IMR-90 (cell line): ENCODE measurements around the gene KCTD19. TPM values are rescaled to one million over a fixed set of nuclear protein-coding genes. Genes with fewer than 3 reads are reported as not detected.

Experiments used
- ATAC-seq: fragments of 200-7000 bp; cut with Tn5 transposase; 2 replicates; pipeline ENCODE4 v1.9.1; 2020; ENCODE audit warnings: low read depth, mild to moderate bottlenecking, moderate library complexity
- BruUV-seq: library from RNA; stranded (reverse); fragments of 400-500 nt; replicated peaks from 2 replicates; lab custom pipeline; 2021; lab: Mats Ljungman, UMichigan
- CTCF ChIA-PET: fragments of 300-600 bp; formaldehyde crosslinking; extraction: SDS; loops from one replicate; lab custom pipeline; 2021; ENCODE audit warnings: antibody characterized with exemption; lab: Yijun Ruan, JAX
- POLR2A ChIA-PET: fragments of 300-600 bp; sonication (Branson Sonifier 250); formaldehyde crosslinking; loops from one replicate; lab custom pipeline; 2022; ENCODE audit warnings: antibody characterized with exemption; ENCODE audit not compliant: unreplicated experiment; lab: Charles Lee
- DNase-seq: peaks from one replicate; pipeline ENCODE4 v3.0.0; 2013
- H2AFZ ChIP-seq: replicated peaks from 2 replicates; pipeline ENCODE3; 2013; ENCODE audit warnings: low read length, mild to moderate bottlenecking; ENCODE audit not compliant: poor library complexity
- H2AK5ac ChIP-seq: 2 replicates; pipeline ENCODE4 v1.6.1; 2013; ENCODE audit warnings: low read depth, low read length, inconsistent platforms
- H2AK9ac ChIP-seq: replicated peaks from 2 replicates; pipeline ENCODE3; 2013; ENCODE audit warnings: mild to moderate bottlenecking, low read depth, low read length, moderate library complexity; ENCODE audit not compliant: poor library complexity
- H2BK120ac ChIP-seq: 2 replicates; pipeline ENCODE4 v1.6.1; 2013; ENCODE audit warnings: low read depth, low read length, inconsistent platforms
- H2BK15ac ChIP-seq: 3 replicates; pipeline ENCODE4 v1.6.1; 2013; ENCODE audit warnings: low read depth, low read length, inconsistent platforms
- H2BK20ac ChIP-seq: 2 replicates; pipeline ENCODE4 v1.6.1; 2013; ENCODE audit warnings: low read depth, mild to moderate bottlenecking, inconsistent platforms, low read length, moderate library complexity
- H2BK5ac ChIP-seq: 2 replicates; pipeline ENCODE4 v1.6.1; 2013; ENCODE audit warnings: mild to moderate bottlenecking, low read depth, low read length, inconsistent platforms; ENCODE audit not compliant: poor library complexity, severe bottlenecking
- H3K14ac ChIP-seq: replicated peaks from 2 replicates; pipeline ENCODE4 v1.6.1; 2013; ENCODE audit warnings: low read depth, low read length, inconsistent platforms
- H3K18ac ChIP-seq: 2 replicates; pipeline ENCODE4 v1.6.1; 2013; ENCODE audit warnings: low read depth, low read length, control low read depth
- H3K23ac ChIP-seq: 2 replicates; pipeline ENCODE4 v1.6.1; 2013; ENCODE audit warnings: low read depth, low read length, inconsistent platforms
- H3K27ac ChIP-seq: 2 replicates; pipeline ENCODE4 v1.5.1; 2013; ENCODE audit warnings: mild to moderate bottlenecking, control low read depth, low read length; ENCODE audit not compliant: insufficient read depth
- H3K27me3 ChIP-seq: 2 replicates; pipeline ENCODE4 v1.6.1; 2013; ENCODE audit warnings: low read length; ENCODE audit not compliant: control insufficient read depth, insufficient read depth
- H3K36me3 ChIP-seq: 2 replicates; pipeline ENCODE4 v1.6.1; 2013; ENCODE audit warnings: low read length, mixed read lengths; ENCODE audit not compliant: control insufficient read depth, insufficient read depth
- H3K4ac ChIP-seq: 2 replicates; pipeline ENCODE4 v1.6.1; 2013; ENCODE audit warnings: low read depth, low read length, inconsistent platforms
- H3K4me1 ChIP-seq: 2 replicates; pipeline ENCODE4 v1.6.1; 2013; ENCODE audit warnings: low read length, mixed read lengths; ENCODE audit not compliant: control insufficient read depth, insufficient read depth
- H3K4me2 ChIP-seq: 2 replicates; pipeline ENCODE4 v1.6.1; 2013; ENCODE audit warnings: low read depth, mild to moderate bottlenecking, control low read depth, low read length, moderate library complexity
- H3K4me3 ChIP-seq: 2 replicates; pipeline ENCODE4 v1.5.1; 2013; ENCODE audit warnings: low read depth, mild to moderate bottlenecking, control low read depth, low read length, moderate library complexity; ENCODE audit not compliant: insufficient read depth
- H3K56ac ChIP-seq: 2 replicates; pipeline ENCODE4 v1.6.1; 2013; ENCODE audit warnings: low read length, inconsistent platforms; ENCODE audit not compliant: insufficient read depth; ENCODE audit errors: extremely low read depth
- H3K79me1 ChIP-seq, 2 experiments: 2 replicates each; pipeline ENCODE4 v1.6.1; 2013; ENCODE audit warnings: low read length in 2 of 2, inconsistent platforms in 1 of 2, low read depth in 1 of 2
- H3K9ac ChIP-seq: 2 replicates; pipeline ENCODE4 v1.6.1; 2013; ENCODE audit warnings: low read depth, low read length, control low read depth
- H3K9me1 ChIP-seq: 2 replicates; pipeline ENCODE4 v1.6.1; 2013; ENCODE audit warnings: low read length, inconsistent platforms; ENCODE audit not compliant: insufficient read depth
- H3K9me3 ChIP-seq: 2 replicates; pipeline ENCODE4 v1.6.1; 2013; ENCODE audit warnings: low read length; ENCODE audit not compliant: control insufficient read depth, insufficient read depth
- H4K20me1 ChIP-seq: 2 replicates; pipeline ENCODE4 v1.6.1; 2013; ENCODE audit warnings: low read length, inconsistent platforms; ENCODE audit not compliant: insufficient read depth
- H4K5ac ChIP-seq: 2 replicates; pipeline ENCODE4 v1.6.1; 2013; ENCODE audit warnings: mild to moderate bottlenecking, low read depth, low read length, control low read depth
- H4K8ac ChIP-seq, 2 experiments: 2 replicates each; pipeline ENCODE4 v1.6.1; 2013; ENCODE audit warnings: low read depth in 2 of 2, low read length in 2 of 2, control low read depth in 1 of 2, inconsistent platforms in 1 of 2
- H4K91ac ChIP-seq: 2 replicates; pipeline ENCODE4 v1.6.1; 2013; ENCODE audit warnings: low read depth, low read length, inconsistent platforms; ENCODE audit not compliant: insufficient read depth
- BHLHE40 ChIP-seq: fragments of 150-350 bp; IDR thresholded peaks from 2 replicates; pipeline ENCODE4 v1.6.1; 2016; ENCODE audit warnings: mild to moderate bottlenecking, low read depth, low read length
- CEBPB ChIP-seq: IDR thresholded peaks from 2 replicates; pipeline ENCODE4 v1.6.1; 2012; ENCODE audit warnings: low read depth, low read length, improper control_type of control experiment
- ELK1 ChIP-seq: fragments of 150-350 bp; IDR thresholded peaks from 2 replicates; pipeline ENCODE4 v1.6.1; 2016; ENCODE audit warnings: low read depth, mild to moderate bottlenecking, low read length, moderate library complexity, borderline replicate concordance
- FOS ChIP-seq: fragments of 150-350 bp; IDR thresholded peaks from 2 replicates; pipeline ENCODE4 v1.6.1; 2016; ENCODE audit warnings: low read depth, low read length
- MAFK ChIP-seq: IDR thresholded peaks from 2 replicates; pipeline ENCODE4 v1.6.1; 2012; ENCODE audit warnings: low read depth, low read length, improper control_type of control experiment
- MAZ ChIP-seq: IDR thresholded peaks from 2 replicates; pipeline ENCODE4 v1.6.1; 2012; ENCODE audit warnings: low read depth, mild to moderate bottlenecking, low read length, improper control_type of control experiment, moderate library complexity, borderline replicate concordance
- MXI1 ChIP-seq: IDR thresholded peaks from 2 replicates; pipeline ENCODE4 v1.6.1; 2012; ENCODE audit warnings: low read depth, mild to moderate bottlenecking, low read length, moderate library complexity, borderline replicate concordance
- NFE2L2 ChIP-seq: fragments of 150-350 bp; IDR thresholded peaks from 2 replicates; pipeline ENCODE4 v1.6.1; 2016; ENCODE audit warnings: low read depth, mild to moderate bottlenecking, low read length
- RAD21 ChIP-seq: IDR thresholded peaks from 2 replicates; pipeline ENCODE4 v1.6.1; 2012; ENCODE audit warnings: low read length, improper control_type of control experiment
- RCOR1 ChIP-seq: IDR thresholded peaks from 2 replicates; pipeline ENCODE4 v1.6.1; 2012; ENCODE audit warnings: mild to moderate bottlenecking, low read length, improper control_type of control experiment; ENCODE audit not compliant: insufficient replicate concordance
- RFX5 ChIP-seq: IDR thresholded peaks from 2 replicates; pipeline ENCODE4 v1.8.0; 2012; ENCODE audit warnings: low read depth, mild to moderate bottlenecking, low read length, moderate library complexity
- SMC3 ChIP-seq: fragments of 150-350 bp; IDR thresholded peaks from 2 replicates; pipeline ENCODE4 v1.6.1; 2016; ENCODE audit warnings: low read depth, mild to moderate bottlenecking, antibody characterized with exemption, low read length, moderate library complexity
- USF2 ChIP-seq: fragments of 150-350 bp; IDR thresholded peaks from 2 replicates; pipeline ENCODE4 v1.6.1; 2017; ENCODE audit warnings: mild to moderate bottlenecking, antibody characterized with exemption, low read length, low read depth
- WGBS, 2 experiments: methylation state at CpG; one replicate each; pipeline versions ENCODE4 v1.1.5 to v1.1.7; 2013; ENCODE audit warnings: missing lambda C conversion rate in 2 of 2; ENCODE audit not compliant: insufficient read length in 1 of 2; ENCODE audit errors: extremely low coverage in 2 of 2; 5-methylcytosine and 5-hydroxymethylcytosine counted together
- dilution Hi-C: fragments of 300-500 bp; cut with HindIII; formaldehyde crosslinking; loops from one replicate; pipeline ENCODE4 v1.14.3; 2018; ENCODE audit warnings: low sequenced_read_pairs; ENCODE audit not compliant: unreplicated experiment
- in situ Hi-C: fragments of 300-500 bp; cut with MboI; formaldehyde crosslinking; loops from 3 replicates; pipeline ENCODE4 v1.14.3; 2019; ENCODE audit warnings: low sequenced_read_pairs, inconsistent platforms, mixed read lengths
- intact Hi-C: fragments of 100-400 bp; cut with micrococcal nuclease; formaldehyde crosslinking; loops from 2 replicates; pipeline ENCODE4 v1.10.0; 2022
- polyA plus RNA-seq, 3 experiments: library from polyadenylated mRNA; depleted of rRNA; stranded (reverse); fragments of >200 nt; gene quantifications; 2 replicates each; pipeline ENCODE4 v1.2.3, GENCODE V29; 2012; ENCODE audit warnings: low replicate concordance in 1 of 3
- total RNA-seq: library from RNA; depleted of rRNA; stranded (reverse); fragments of >200 nt; gene quantifications from 2 replicates; pipeline ENCODE4 v1.2.3, GENCODE V29; 2012

The KCTD19 gene
- total and polyA plus RNA-seq, 2 of the 4 experiments (the other 2 are of a cell fraction), result under 0.01 to 0.07 TPM

DNA sequence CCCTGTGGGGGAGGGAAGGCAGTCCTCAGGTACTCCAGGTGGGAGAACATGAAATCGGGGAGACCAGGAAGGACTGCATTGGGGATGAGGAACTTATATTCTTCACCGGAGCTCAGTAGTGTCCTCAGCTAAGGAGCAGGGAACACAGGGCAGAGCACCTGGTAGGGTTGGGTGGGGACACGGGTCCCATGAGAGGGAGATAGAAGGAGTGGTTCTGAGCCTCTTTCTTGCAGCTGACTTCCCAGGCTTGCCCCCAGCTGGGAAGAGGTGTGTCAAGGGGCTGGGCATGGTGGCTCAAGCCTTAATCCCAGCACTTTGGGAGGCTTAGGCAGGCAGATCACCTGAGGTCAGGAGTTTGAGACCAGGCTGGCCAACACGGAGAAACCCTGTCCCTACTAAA is 81.4 kb downstream of the KCTD19 start:
- in situ Hi-C loops, result no loop called here
- no peaks in the 10 kb centered on the region for H3K27me3 ChIP-seq
- peak overlapping the region; percentile 9; the same call in 1 of the 2 replicates for H4K5ac ChIP-seq
- H3K18ac ChIP-seq, result 0 out of 2 replicates have a peak overlapping the region, but pooled peaks have one; percentile 6
- H3K14ac ChIP-seq, result peak overlapping the region; percentile 97
- peak overlapping the region; percentile 87; the same call in 2 of the 3 replicates for H2BK15ac ChIP-seq
- peak overlapping the region; percentile 84; the same call in 1 of the 2 replicates for H2BK20ac ChIP-seq
- H3K27ac ChIP-seq, result peak overlapping the region; percentile 88
- H3K36me3 ChIP-seq, result no peaks in the 10 kb centered on the region
- peak overlapping the region; percentile 61 to 94; a peak in 2 of 4 replicates for H4K8ac ChIP-seq
- no peak overlapping the region for H2AFZ ChIP-seq
- peak overlapping the region; percentile 95 for H3K23ac ChIP-seq
- H4K20me1 ChIP-seq, result no peaks in the 10 kb centered on the region; the same call in none of the 2 replicates
- H3K4me1 ChIP-seq, result peaks cover 59% of the 10 kb centered on the region
- no peaks in the 10 kb centered on the region for H3K9me3 ChIP-seq
- H3K4me3 ChIP-seq, result no peak overlapping the region
- peak overlapping the region; percentile 87 for H2BK5ac ChIP-seq
- H3K79me1 ChIP-seq, result peaks cover 22 to 77% of the 10 kb centered on the region in 2 experiments; a peak in 3 of 4 replicates
- TF ChIP-seq RFX5 (no peak), CEBPB (no peak), BHLHE40 (no peak), MAZ (no peak), MAFK (no peak), USF2 (no peak), NFE2L2 (no peak), ELK1 (no peak), FOS (no peak), RAD21 (no peak), RCOR1 (no peak), MXI1 (no peak), SMC3 (no peak)
- H3K9ac ChIP-seq, result peak overlapping the region; percentile 11; the same call in 1 of the 2 replicates
- BruUV-seq, result TSS peak; percentile 36
- H3K56ac ChIP-seq, result no peak overlapping the region
- H4K91ac ChIP-seq, result peak overlapping the region; percentile 88
- ATAC-seq (no peak), DNase-seq (no peak)
- H2BK120ac ChIP-seq, result peak overlapping the region; percentile 91
- dilution Hi-C loops, result no loop called here
- ChIA-PET CTCF (interaction anchor here (1.5 to 2.3 kb wide), 2 partner anchors 13 to 88 kb away, joined by 3 to 5 read pairs; no protein-coding TSS in a partner anchor), POLR2A (interaction anchor here (1.4 kb wide), 1 partner anchor 217 kb away, joined by 3 read pairs; no protein-coding TSS in a partner anchor)
- intact Hi-C loops, result loop anchor here (5.0 kb wide), 1 partner anchor 147 kb away; the partner anchor contains the start of gene TPPP3
- peak overlapping the region; percentile 99 for H2AK5ac ChIP-seq
- 85% methylated on average over 2 of the region's 4 CpGs; no CpG with 5 or more reads in 1 of the 2 experiments for WGBS, 2 experiments
- H3K4ac ChIP-seq, result peak overlapping the region; percentile 96
- peak overlapping the region; percentile 69 for H3K4me2 ChIP-seq
- H3K9me1 ChIP-seq, result peaks cover 39% of the 10 kb centered on the region
- H2AK9ac ChIP-seq, result peak overlapping the region; percentile 1
